GM23338 (cell line): ENCODE measurements around the gene SLC23A2.
"Not testable (repeated sequence)": the region's sequence is repeated elsewhere in the genome, so short reads cannot be mapped to it uniquely, and the experiment has no call there.

Source experiments
- CREB1 ChIP-seq: fragments of 250-450 bp; sonication (Bioruptor Pico); IDR thresholded peaks from 2 replicates; pipeline ENCODE4 v1.5.0; 2020; ENCODE audit warnings: low read depth, mild to moderate bottlenecking, moderate library complexity
- CTCF ChIP-seq, 2 experiments: fragments of 200-600 bp in 1 of 2; sonication (generic) in 1 of 2; conservative IDR thresholded peaks; 2 replicates each; pipeline versions ENCODE4 v1.5.1 to v1.6.1; 2016 to 2017; ENCODE audit warnings: antibody characterized with exemption in 2 of 2, low read depth in 2 of 2, mild to moderate bottlenecking in 2 of 2, moderate library complexity in 1 of 2
- EZH2 ChIP-seq: fragments of 200-600 bp; sonication (generic); IDR thresholded peaks from one replicate; pipeline ENCODE4 v1.8.0; 2017; ENCODE audit warnings: antibody characterized with exemption, mild to moderate bottlenecking, low read depth; ENCODE audit not compliant: unreplicated experiment

- TF ChIP-seq CTCF (conservative IDR thresholded peaks at IDR 0.05; ENCODE audit: low read depth in 2 of 2); EZH2; CREB1 (CRISPR knock-in tag): not testable (repeated sequence)
Measured at GRCh38 chr20:4878099-4878498, 123.2 kb downstream of the SLC23A2 start.
